Epithelial cell of esophagus (primary cell): ENCODE data around the gene NLRP6.
"Not testable (repeated sequence)": the region's sequence is repeated elsewhere in the genome, so short reads cannot be mapped to it uniquely, and the experiment has no call there.

ENCODE experiments used
- DNase-seq: peaks from one replicate; pipeline ENCODE4 v3.0.0; 2010; ENCODE audit warnings: low read depth
- H3K4me3 ChIP-seq: 2 replicates; pipeline ENCODE4 v1.5.1; 2011; ENCODE audit warnings: mild to moderate bottlenecking, low read length, control low read depth
- TF ChIP-seq, protein P1 (sequence below): IDR thresholded peaks from 2 replicates; pipeline ENCODE4 v1.5.1; 2011; ENCODE audit warnings: low read depth, mild to moderate bottlenecking, low read length, control low read depth, inconsistent platforms; ENCODE audit not compliant: insufficient read depth; ENCODE audit errors: missing control alignments

The NLRP6 gene

DNA sequence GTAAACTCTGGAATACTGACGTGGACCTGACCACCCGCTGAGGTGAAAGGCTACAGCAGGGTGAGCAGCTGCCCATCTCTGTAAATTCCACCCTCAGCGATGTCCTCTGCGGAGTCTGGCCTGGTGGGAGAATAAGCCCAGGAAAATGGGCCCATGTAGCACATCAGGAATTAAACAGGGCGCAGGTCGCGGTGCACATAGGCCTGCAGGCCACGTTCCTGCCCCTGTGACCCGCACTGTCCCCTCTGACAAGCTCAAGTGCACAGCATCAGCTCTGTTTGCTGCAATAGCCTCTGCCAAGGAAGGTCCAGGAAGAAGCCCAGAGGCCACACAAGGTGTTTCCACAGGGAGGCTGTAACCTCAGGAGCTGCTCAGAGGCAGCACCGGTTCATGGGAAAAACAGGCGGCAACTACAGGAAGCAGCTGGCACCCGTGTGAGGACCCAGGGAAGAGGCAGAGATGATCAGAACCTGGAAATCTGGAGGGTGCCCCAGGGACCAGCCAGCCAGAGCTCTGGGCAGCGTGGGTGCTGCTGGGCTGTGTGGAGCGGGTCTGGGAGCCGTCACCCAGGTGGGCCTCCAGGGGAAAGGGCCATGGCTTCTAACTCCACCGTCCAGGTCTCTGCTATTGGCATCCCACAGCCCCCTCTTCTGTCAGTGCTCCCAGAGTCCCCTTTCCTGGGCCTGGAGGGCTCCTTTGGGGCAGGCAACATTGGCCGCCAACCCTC lies 28.6 kb downstream of the NLRP6 start:
- no peak overlapping the region for H3K4me3 ChIP-seq
- TF ChIP-seq, protein P1, sequence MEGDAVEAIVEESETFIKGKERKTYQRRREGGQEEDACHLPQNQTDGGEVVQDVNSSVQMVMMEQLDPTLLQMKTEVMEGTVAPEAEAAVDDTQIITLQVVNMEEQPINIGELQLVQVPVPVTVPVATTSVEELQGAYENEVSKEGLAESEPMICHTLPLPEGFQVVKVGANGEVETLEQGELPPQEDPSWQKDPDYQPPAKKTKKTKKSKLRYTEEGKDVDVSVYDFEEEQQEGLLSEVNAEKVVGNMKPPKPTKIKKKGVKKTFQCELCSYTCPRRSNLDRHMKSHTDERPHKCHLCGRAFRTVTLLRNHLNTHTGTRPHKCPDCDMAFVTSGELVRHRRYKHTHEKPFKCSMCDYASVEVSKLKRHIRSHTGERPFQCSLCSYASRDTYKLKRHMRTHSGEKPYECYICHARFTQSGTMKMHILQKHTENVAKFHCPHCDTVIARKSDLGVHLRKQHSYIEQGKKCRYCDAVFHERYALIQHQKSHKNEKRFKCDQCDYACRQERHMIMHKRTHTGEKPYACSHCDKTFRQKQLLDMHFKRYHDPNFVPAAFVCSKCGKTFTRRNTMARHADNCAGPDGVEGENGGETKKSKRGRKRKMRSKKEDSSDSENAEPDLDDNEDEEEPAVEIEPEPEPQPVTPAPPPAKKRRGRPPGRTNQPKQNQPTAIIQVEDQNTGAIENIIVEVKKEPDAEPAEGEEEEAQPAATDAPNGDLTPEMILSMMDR: no peak

DNA sequence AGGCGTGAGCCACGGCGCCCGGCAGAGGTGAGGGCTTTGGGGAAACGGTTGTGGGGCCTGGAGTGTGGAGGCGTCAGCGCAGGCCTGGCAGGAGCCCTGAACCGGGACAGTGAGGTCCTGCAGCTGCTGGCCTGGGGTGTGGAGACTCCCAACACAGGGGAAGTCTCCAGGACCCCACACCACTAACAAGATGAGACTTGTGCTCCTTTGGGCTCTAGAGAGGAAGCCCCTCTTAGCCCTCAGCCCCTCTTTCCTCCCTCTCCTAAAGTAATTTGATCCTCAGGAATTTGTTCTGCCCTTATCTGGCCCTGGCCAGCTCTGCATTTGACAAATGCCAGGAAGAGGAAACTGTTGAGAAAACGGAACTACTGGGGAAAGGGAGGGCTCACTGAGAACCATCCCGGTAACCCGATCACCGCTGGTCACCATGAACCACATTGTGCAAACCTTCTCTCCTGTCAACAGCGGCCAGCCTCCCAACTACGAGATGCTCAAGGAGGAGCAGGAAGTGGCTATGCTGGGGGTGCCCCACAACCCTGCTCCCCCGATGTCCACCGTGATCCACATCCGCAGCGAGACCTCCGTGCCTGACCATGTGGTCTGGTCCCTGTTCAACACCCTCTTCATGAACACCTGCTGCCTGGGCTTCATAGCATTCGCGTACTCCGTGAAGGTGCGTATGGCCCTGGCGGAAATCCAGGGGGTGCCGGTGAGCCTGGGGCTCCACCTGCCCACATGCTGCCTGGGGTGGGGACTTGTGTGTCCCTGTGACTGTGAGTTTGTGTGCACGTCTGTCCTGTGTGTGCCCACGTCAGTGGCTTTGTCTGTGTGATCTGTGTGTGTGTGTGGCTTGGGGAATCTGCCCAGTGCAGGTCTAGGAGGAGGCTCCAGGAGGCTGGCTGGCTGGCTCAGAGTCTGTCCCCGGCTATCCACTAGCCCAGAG lies 29.8 kb downstream of the NLRP6 start, which contains the start of gene IFITM2:
TSS of gene IFITM2 (plus strand) at position 51 of the 943 bp plus-strand sequence. CDS start at position 428, 377 bp downstream.
- peak within 1 kb of the TSS; percentile 32 for H3K4me3 ChIP-seq
- peak; percentile 25 for DNase-seq

More for the DNA sequence above, 28.6 kb downstream of the NLRP6 start:
- no peak for DNase-seq

DNA sequence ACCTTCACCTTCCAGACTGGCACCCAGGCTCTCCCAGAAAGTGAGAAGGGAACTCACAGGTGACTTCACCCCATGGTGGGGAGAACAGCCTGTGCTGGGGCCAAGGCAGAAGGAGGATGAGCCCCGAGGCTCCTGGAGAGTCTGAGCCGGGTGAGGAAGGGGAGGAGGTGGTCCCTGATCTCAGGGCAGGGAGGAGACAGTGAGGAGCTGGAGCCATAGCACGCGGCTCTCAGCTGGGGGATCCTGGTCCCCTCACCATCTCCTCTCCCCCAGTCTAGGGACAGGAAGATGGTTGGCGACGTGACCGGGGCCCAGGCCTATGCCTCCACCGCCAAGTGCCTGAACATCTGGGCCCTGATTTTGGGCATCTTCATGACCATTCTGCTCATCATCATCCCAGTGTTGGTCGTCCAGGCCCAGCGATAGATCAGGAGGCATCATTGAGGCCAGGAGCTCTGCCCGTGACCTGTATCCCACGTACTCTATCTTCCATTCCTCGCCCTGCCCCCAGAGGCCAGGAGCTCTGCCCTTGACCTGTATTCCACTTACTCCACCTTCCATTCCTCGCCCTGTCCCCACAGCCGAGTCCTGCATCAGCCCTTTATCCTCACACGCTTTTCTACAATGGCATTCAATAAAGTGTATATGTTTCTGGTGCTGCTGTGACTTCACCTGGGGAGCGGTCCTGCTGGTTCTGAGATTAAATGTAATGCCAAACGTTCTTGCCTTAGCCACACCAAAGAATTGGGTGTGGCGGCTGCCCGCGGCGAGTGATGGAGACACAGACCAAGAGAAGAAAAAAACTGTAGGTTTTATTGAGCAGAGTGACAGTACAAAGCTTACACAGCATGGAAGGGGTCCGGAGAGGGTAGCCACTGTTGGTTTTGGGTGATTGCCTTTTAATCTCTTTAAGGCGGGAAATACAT lies 30.8 kb downstream of the NLRP6 start:
- H3K4me3 ChIP-seq: not testable (repeated sequence)
- peak; percentile 72 for DNase-seq

DNA sequence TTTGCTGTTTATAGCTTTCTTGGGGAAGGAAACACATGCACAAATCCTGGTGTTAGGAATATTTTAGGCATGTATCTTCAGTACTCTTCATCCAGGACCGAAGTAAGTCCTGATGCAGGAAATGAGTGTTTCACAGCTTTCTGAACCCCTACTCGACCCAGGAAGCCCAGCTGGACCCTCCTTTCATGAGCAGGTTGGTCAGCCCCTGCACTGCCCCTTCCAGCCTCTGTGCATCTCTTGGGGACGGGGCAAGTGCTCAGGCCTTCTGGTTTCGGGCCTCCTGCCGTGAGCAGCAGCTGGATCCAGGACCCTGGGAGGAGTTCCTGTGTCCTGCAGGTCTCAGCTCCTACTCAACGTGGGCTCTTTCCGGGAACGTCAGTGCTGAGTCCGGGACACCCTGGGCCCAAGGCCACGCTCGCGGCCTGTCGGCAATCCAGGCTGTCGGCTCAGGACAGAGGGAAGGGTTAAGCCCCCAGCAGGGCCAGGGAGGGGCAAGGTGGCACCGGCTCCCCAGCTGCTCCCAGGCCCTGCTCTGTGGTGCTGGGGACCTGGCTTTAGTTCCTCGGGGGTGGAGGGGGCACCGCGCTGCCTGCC lies 31.9 kb downstream of the NLRP6 start:
- H3K4me3 ChIP-seq: peak overlapping the region; percentile 12
- not testable (repeated sequence) for DNase-seq

DNA sequence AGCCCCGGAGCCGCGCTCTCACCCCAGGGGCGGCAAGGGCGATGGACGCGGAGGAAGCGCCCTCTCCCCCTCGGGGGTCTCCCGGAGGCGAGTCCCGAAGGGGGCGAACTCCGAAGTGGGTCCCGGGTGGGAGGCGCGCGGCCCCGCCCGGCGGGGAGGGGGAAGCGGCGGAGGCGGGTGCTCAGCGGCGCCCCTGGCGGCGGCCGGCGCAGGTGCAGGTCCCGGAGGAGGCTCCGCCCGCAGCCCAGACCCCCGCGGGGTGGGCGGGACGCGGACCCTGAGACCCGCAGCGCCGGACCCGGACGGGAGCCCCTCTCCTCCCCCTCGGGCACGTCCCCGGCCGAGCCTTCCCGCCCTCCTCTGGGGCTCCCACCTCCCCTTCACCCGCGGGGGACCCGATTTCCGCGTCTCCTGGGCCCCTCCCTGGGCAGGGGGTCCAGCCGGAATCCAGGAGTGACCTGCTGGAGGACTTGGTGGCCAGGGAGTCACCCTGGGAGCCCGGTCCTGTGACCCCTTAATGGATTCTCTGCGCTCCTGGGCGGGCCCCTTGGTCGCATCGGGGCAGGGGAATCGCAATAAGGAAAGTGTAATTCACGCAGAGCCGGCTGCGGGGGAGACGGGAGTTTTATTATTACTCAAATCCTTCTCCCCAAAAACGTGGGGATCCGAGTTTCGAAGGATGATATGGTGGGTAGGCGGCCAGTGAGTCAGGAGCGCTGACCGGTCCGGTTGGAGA lies 33.0 kb downstream of the NLRP6 start:
- not testable (repeated sequence) for H3K4me3 ChIP-seq, DNase-seq

DNA sequence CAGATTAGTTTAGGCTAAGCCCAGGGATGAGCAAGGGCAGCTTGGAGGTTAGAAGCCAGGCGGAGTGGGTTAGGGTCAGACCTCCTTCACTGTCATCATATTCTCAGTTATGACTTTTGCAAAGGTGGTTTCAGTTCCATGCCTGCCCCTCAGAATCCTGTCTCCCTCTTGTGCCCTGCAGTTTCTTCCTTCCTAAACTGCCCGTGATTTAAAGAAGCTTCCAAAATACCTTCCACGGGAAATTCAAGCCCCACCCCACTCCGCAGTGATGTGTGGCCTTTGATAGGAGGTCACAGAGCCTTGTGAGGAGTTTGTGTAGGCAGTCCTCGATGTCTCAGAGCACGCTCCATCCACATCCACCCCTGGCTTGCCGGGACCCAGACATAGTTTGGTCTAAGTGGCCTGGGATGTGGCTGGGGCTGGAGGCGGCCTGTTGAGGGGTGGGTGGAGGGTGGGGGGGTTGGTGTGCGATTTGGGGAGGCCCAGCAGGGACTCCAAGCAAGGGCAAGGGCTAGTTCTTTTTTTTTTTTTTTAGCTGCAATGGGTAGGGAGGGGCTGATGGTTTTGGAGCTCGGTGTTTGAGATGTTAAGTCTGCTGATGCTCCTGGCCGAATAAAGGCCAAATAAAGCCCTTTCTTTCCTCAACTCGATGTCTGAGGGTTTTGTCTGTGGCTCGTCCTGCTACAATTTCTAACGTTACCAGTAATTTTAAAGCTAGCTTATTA lies 34.0 kb downstream of the NLRP6 start:
- DNase-seq: no peak
- H3K4me3 ChIP-seq: no peak overlapping the region
- TF ChIP-seq, protein P1: no peak

DNA sequence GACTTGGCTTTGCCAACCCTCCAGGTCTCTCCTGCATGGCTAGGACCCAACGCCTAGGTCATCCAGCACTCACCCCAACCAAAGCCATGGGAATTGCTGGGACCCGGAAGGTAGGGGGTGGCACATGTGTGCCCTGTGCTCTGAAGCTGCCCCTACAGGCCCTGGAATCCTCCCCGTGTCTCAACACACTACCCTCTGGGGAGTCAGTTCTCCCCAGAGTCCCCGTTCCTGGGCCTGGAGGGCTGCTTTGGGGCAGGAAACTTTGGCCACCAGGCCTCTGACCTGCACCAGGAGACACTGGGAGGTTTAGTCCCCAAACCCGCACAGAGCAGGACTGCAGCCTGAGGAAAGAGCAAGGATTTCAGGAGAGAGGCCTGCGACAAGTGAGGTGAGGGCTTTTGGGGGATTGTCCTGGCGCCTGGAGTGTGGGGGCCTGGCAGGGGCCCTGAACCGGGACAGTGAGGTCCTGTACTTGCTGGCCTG lies 35.1 kb downstream of the NLRP6 start:
- TF ChIP-seq, protein P1: no peak
- DNase-seq: no peak
- H3K4me3 ChIP-seq: no peak overlapping the region
